T-helper 17 cell (primary cell): ENCODE data around the gene MIAT. TPM values are rescaled to one million over a fixed set of nuclear protein-coding genes. Genes with fewer than 3 reads are reported as not detected.
A peak's percentile ranks its signal among the peaks of the same experiment; 100 is the strongest.
"Not testable (repeated sequence)": the region's sequence is repeated elsewhere in the genome, so short reads cannot be mapped to it uniquely, and the experiment has no call there.

Experiments used
- ATAC-seq: fragments of 150-1000 bp; cut with Tn5 transposase; 2 replicates; pipeline ENCODE4 v1.10.0; 2021; ENCODE audit warnings: mild to moderate bottlenecking, moderate library complexity
- DNase-seq, 3 donors: peaks; one replicate each; pipeline versions ENCODE4 v3.0.0 to v3.0.0-alpha.2; 2020 to 2021
- H3K9me3 ChIP-seq: one replicate; pipeline ENCODE4 v1.7.0; 2013; ENCODE audit warnings: low read length, mild to moderate bottlenecking; ENCODE audit not compliant: control insufficient read depth, poor library complexity, severe bottlenecking
- H3K27ac Mint-ChIP-seq: one replicate; pipeline ENCODE4 v1.8.0; 2022; ENCODE audit warnings: mild to moderate bottlenecking, moderate library complexity, mixed read lengths
- H3K27me3 Mint-ChIP-seq: one replicate; pipeline ENCODE4 v1.8.0; 2022; ENCODE audit warnings: mixed read lengths
- H3K36me3 Mint-ChIP-seq: one replicate; pipeline ENCODE4 v1.8.0; 2022; ENCODE audit warnings: low read depth, mixed read lengths
- H3K4me1 Mint-ChIP-seq: one replicate; pipeline ENCODE4 v1.8.0; 2022; ENCODE audit warnings: mild to moderate bottlenecking, mixed read lengths
- H3K4me3 Mint-ChIP-seq: one replicate; pipeline ENCODE4 v1.8.0; 2022; ENCODE audit warnings: mild to moderate bottlenecking, moderate library complexity, mixed read lengths
- total RNA-seq, 4 donors: library from RNA in 2 of 4; stranded (reverse) in 2 of 4; gene quantifications; one replicate each; pipeline ENCODE4 v1.2.3 and lab custom pipeline; 2022 to 2026

MIAT gene
- total RNA-seq, 2 donors from 2014 or later: 83.4 to 116 TPM

DNA sequence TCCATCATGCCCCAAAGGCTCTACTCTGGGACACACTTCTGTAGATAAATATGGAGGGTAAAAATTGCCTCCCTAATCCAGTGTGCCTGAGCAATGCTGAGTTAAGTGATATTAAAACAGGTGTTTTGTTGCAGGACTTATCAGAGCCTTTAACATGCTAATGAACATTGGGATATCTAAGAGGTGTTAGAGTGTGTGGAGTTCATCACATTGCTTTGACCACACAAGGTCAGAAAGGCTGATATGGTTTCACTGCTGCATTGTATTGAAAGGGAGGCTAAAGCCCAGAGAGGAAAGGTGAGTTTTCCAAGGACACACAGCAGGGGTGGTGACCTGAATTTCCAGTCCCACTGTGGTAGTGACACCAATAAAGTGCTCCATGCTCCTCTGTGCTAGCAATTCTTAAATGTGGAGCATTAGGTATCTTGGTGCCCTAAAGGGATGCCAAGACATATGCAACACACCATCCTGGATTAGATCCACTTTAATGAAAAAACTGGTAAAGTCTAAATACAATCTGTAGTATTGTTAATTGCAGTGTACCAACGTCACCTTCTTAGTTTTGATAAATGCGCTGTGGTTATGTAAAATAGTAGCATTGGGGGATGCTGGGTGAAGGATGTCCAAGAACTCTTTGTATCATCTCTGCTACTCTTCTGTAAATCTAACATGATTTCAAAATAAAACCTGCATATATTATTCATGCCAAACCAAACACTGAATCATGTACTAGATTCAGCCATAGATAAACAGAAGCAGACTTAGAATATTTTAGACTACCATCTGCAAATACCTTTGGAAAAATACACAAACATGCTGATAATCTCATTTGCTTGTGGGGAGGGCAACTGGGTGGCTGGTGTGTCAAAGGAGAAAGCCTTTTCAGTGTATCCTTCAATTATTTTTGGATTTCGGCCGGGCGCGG, 45.8 kb downstream of the MIAT start:
- no peaks in the 10 kb centered on the region for H3K9me3 ChIP-seq
- ATAC-seq (no peak), DNase-seq (no peak)
- Mint-ChIP-seq H3K27ac (no peak overlapping the region), H3K36me3 (peaks cover 9% of the 10 kb centered on the region), H3K4me1 (peaks cover 17% of the 10 kb centered on the region), H3K4me3 (no peak overlapping the region), H3K27me3 (no peaks in the 10 kb centered on the region)

DNA sequence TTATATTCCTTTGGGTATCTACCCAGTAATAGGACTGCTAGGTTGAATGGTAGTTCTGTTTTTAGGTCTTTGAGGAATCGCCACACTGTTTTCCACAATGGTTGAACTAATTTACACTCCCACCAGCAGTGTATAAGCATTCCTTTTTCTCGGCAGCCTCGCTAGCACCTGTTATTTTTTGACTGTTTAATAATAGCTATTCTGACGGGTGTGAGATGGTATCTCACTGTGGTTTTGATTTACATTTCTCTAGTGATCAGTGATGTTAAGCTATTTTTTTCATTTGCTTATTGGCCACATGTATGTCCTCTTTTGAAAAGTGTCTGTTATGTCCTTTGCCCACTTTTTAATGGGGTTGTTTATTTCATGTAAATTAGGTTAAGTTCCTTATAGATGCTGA, 48.0 kb downstream of the MIAT start:
- H3K4me1 Mint-ChIP-seq: peaks cover 12% of the 10 kb centered on the region
- H3K27ac Mint-ChIP-seq, ATAC-seq, H3K27me3 Mint-ChIP-seq, H3K36me3 Mint-ChIP-seq, H3K4me3 Mint-ChIP-seq, DNase-seq, H3K9me3 ChIP-seq: not testable (repeated sequence)

DNA sequence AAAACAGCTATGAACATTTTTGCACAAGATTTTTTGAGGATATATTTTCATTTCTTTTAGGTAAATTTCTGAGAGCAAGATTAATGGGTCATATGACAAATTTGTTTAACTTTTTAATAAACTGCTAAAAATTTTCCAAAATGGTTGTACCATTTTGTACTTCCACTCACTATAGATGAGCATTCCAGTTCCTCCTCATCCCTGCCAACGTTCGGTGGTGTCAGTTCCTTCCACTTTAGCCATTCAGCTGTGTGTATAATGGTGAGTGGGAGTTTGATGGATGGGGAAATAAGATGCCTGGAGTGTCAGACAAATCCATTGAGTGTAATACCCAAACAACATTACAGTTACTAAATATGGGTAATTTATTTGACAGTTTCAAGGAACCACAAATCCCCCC, 49.7 kb downstream of the MIAT start:
- DNase-seq (no peak), ATAC-seq (no peak)
- Mint-ChIP-seq H3K4me1 (peaks cover 25% of the 10 kb centered on the region), H3K27ac (no peak overlapping the region), H3K27me3 (no peaks in the 10 kb centered on the region), H3K36me3 (peaks cover 2% of the 10 kb centered on the region), H3K4me3 (no peak overlapping the region)
- no peaks in the 10 kb centered on the region for H3K9me3 ChIP-seq

DNA sequence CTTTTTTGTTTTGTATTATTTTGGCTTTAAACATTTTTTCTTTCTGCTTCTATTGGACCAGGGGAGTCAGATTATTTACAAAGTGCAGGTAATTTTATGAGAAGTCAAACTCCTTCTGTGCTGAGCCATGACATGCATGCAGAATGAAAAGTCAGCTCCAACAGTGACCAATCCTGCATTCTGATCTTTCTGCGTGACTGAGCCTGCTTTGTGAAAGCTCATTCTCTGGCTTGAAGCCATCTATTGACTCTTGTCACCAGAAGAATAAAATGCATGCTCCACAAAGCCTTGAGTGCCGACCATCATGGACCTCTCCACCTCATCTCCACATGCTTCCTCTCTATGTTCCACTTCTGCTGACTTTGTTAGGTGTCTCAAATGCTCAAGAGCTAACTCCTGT, 50.2 kb downstream of the MIAT start:
- DNase-seq (no peak), ATAC-seq (no peak)
- no peaks in the 10 kb centered on the region for H3K27me3 Mint-ChIP-seq
- H3K4me1 Mint-ChIP-seq: peaks cover 26% of the 10 kb centered on the region
- no peak overlapping the region for H3K4me3 Mint-ChIP-seq
- no peak overlapping the region for H3K27ac Mint-ChIP-seq
- H3K36me3 Mint-ChIP-seq: peaks cover 2% of the 10 kb centered on the region
- H3K9me3 ChIP-seq: no peaks in the 10 kb centered on the region

DNA sequence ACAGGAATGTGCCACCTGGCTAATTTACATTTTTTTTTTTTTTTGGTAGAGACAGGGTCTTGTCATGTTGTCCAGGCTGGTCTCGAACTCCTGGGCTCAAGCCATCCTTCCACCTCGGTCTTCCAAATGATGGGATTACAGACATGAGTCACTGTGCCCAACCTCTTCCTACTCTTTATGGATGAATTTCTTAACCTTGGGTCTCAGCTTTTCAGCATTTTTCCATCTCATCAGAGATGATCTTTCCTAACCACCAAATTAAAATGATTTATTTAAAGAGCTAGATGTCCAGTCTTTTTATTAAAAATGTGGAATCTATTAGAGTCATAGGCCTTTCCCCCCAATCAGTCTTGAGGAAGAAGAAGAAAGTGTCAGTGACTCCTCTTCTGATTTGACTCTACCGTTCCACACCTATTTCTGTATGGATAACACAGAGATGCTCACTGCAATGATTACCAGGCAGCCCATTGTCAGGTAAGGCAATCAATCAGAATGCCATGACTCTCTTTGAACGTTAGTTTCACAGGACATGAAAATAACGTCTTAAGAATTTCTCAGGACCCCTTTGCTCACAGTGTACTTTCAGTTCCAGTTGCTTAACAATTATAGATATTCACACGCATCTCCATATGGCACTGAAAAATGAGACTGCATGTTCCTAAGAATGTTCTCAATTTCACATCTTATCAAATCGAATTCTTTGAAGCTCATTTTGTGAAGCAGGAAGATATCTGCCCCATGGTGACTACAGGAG, 51.0 kb downstream of the MIAT start:
- peaks cover 28% of the 10 kb centered on the region for H3K4me1 Mint-ChIP-seq
- H3K27ac Mint-ChIP-seq: no peak overlapping the region
- no peak for DNase-seq
- H3K4me3 Mint-ChIP-seq: no peak overlapping the region
- no peaks in the 10 kb centered on the region for H3K27me3 Mint-ChIP-seq
- peaks cover 2% of the 10 kb centered on the region for H3K36me3 Mint-ChIP-seq
- ATAC-seq: no peak
- no peaks in the 10 kb centered on the region for H3K9me3 ChIP-seq

DNA sequence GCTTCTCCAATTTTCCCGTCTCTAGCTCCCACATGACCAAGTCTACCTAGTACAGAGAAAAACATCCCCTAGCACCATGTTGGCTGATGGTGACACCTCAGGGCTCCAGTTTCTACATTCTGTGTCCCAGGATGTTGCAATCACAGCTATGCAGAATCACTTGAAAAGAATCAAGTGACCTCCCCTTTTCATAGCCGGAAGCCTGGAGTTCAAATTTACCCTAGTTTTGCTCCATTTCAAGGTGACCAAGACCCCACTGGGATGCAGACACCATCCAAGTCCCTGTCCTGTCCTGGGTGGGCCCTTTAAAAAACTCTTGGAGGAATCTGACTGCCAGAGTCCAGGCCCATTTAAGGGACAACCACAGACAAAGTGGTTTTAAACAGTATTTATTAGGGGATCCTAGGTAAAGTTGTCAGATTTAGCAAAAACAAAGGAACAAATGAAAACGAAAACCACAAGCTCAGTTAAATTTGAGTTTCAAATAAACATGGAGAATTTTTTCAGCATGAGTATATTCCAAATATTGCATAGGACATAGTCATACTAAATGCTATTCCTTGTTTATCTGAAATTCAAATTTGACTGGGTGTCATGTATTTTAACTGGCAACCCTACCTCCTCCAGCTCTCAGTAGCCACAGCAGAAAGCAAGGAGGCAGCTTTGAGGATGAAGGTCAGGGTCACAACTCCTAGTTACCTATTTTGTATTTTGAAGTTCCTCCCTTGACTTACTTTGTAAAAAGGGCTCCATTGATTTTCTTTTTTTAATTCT, 52.4 kb downstream of the MIAT start:
- Mint-ChIP-seq H3K4me1 (peaks cover 33% of the 10 kb centered on the region), H3K27me3 (no peaks in the 10 kb centered on the region), H3K36me3 (peaks cover 2% of the 10 kb centered on the region), H3K4me3 (no peak overlapping the region), H3K27ac (peak overlapping the region; percentile 73)
- DNase-seq (no peak), ATAC-seq (no peak)
- H3K9me3 ChIP-seq: no peaks in the 10 kb centered on the region

DNA sequence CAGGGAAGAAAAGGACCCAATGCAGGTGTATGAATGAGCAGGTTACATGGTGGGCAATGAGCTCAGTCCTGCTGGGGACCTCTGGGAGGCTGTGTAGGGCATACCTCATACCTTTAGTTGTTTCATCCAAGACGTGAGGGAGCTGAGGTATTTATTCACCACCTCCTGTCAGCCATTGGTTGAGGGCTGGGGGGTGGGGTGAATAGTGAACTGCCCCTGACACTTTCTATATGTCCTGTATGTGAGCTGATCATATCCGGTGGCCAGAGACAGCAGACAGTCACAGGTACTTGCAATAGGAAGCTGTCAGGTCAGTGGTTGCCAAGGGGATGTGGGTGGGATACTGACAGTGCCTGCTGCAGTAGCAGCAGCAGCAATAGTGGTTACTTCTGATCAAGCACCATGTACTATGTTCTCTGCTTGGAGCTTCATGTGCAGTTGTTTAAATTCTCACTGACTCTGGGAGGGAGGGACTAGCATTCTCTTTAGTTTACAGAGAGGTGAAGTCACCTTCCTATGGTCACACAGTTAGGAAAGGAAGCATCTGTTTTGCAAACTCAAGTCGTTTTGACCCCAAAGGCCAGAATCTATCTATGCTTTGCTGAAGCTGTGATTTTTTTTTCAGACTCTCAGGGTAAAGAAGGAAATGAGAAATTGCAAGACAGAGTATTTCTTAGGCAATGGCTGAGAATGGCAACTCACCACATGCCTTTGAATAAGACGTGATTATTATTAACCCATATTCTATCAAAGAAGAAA, 54.0 kb downstream of the MIAT start:
- no peak overlapping the region for H3K4me3 Mint-ChIP-seq
- peaks cover 27% of the 10 kb centered on the region for H3K4me1 Mint-ChIP-seq
- H3K27ac Mint-ChIP-seq: peak overlapping the region; percentile 27
- DNase-seq (no peak), ATAC-seq (no peak)
- peaks cover 2% of the 10 kb centered on the region for H3K36me3 Mint-ChIP-seq
- H3K9me3 ChIP-seq: no peaks in the 10 kb centered on the region
- no peaks in the 10 kb centered on the region for H3K27me3 Mint-ChIP-seq

DNA sequence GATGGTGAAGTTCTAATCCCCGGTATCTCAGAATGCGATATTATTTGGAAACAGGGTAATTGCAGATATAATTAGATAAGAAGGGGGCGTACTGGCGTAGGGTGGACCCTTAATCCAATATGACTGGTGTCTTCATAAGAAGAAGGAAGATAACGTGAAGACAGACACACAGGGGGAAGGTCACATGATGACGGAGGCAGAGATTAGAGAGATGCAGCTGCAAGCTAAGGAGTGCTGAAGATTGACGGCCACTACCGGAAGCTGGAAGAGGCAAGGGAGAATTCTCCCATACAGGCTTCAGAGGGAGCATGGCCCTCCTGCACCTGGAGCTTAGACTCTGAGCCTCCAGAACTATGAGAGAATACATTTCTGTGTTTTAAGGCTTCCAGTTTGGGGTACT, 54.8 kb downstream of the MIAT start:
- DNase-seq (no peak), ATAC-seq (no peak)
- Mint-ChIP-seq H3K4me3 (no peak overlapping the region), H3K27me3 (no peaks in the 10 kb centered on the region), H3K36me3 (peaks cover 2% of the 10 kb centered on the region), H3K27ac (peak overlapping the region; percentile 27), H3K4me1 (peaks cover 27% of the 10 kb centered on the region)
- no peaks in the 10 kb centered on the region for H3K9me3 ChIP-seq

DNA sequence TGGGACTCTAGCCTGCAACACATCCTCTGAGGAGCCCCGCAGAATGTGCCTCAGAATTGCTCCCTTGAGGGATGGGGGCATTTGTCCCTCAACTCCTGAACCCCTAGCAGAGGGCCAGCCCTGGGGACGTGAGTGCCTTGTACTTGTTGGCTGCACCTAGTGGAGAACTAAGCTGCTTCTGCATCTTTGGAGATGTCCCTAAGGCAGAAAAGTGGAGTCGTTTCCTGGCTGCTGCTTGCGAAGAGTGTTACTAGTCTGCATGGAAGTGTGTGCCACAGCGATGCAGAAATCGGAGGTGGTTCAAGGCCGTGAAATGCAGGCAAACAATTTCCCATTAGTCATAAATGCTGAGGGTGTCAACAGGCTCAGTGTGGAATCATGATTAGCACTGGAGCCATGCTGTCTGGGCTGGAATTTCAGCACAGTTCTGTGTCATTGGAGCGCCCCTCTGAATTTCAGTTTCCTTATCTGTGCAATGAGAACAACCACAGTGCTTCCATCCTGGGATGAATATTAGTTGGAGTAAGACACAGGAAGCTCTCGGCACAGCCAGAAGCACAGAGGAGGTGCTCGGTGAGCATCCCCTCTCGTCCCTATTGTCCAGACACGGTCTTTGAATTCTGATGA, 56.5 kb downstream of the MIAT start:
- H3K4me1 Mint-ChIP-seq: peaks cover 27% of the 10 kb centered on the region
- DNase-seq (no peak), ATAC-seq (no peak)
- H3K4me3 Mint-ChIP-seq: peak overlapping the region; percentile 45
- H3K27me3 Mint-ChIP-seq: no peaks in the 10 kb centered on the region
- no peaks in the 10 kb centered on the region for H3K9me3 ChIP-seq
- peaks cover 2% of the 10 kb centered on the region for H3K36me3 Mint-ChIP-seq
- no peak overlapping the region for H3K27ac Mint-ChIP-seq

DNA sequence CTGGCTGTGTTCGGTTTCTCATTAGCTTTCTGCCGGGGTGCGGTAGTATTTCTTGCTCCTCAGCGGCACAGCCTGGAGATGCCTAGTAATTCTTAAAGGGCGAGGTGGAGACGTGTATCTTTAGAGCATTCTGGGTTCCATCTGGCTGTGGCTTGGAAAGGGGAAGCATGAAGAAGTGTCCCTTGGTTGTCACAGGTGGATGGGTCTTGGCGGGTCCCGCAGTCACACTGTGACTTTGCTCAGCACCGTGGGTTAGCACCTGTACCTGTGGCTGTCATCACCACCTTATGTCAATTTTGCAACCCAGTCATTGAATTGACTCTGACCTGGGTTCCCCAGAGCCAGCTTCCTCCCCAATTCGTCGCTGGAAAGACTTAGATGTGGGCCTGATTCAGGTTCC, 57.6 kb downstream of the MIAT start:
- no peaks in the 10 kb centered on the region for H3K27me3 Mint-ChIP-seq
- no peak for DNase-seq
- no peak for ATAC-seq
- peaks cover 2% of the 10 kb centered on the region for H3K36me3 Mint-ChIP-seq
- peak overlapping the region; percentile 53 for H3K27ac Mint-ChIP-seq
- H3K9me3 ChIP-seq: no peaks in the 10 kb centered on the region
- peaks cover 27% of the 10 kb centered on the region for H3K4me1 Mint-ChIP-seq
- H3K4me3 Mint-ChIP-seq: no peak overlapping the region

DNA sequence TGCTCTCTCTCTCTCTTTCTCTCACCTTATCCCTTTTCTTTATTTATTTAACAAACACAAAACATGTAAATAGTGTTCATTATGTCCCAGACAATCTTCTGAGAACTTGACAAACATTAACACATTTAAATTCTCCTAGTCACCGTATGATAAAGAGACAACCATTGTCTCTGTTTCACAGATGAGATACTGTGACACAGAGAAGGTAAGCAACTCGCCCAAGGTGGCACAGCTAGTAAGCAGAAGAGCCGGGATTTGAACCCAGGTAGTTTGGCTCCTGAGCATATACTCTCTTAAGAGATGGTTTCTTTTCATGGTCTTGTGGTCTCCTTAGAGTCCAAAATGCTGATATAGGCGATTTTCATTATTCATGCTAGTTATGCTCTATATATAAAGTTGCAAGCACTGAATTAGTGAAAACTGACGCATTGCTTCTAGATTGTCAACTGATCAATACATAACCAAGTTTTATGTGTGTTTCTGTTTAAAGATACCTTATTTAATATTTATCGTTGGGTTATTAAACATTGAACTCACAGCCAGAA, 58.1 kb downstream of the MIAT start:
- DNase-seq (no peak), ATAC-seq (no peak)
- no peaks in the 10 kb centered on the region for H3K9me3 ChIP-seq
- H3K4me3 Mint-ChIP-seq: no peak overlapping the region
- no peaks in the 10 kb centered on the region for H3K27me3 Mint-ChIP-seq
- peaks cover 4% of the 10 kb centered on the region for H3K36me3 Mint-ChIP-seq
- peak overlapping the region; percentile 53 for H3K27ac Mint-ChIP-seq
- peaks cover 24% of the 10 kb centered on the region for H3K4me1 Mint-ChIP-seq

DNA sequence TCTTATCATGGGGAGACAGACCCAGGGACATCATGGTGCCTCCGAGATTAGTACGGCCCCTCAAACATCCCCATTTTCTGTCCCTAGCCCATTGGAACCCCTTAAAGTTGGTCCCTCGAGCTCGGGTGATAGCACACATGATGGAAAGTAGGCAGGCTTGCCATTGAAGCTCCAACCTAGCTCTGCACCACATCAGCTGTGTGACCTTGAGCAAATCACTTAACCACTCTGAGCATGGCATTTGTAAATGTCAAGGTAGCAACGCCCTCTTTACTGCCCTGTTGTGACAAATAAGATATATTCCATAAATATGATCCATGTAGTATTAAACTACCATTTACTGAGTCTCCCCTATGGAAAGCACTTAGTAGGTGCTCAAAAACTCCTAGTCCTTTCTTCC, 61.1 kb downstream of the MIAT start:
- DNase-seq: no peak
- Mint-ChIP-seq H3K27ac (no peak overlapping the region), H3K36me3 (peaks cover 9% of the 10 kb centered on the region), H3K4me1 (peaks cover 11% of the 10 kb centered on the region), H3K4me3 (no peak overlapping the region), H3K27me3 (no peaks in the 10 kb centered on the region)
- ATAC-seq: no peak
- H3K9me3 ChIP-seq: no peaks in the 10 kb centered on the region
